Astrocyte (in vitro differentiated cells and primary cell): ENCODE data around the gene FADS2.

Experiments
- EZH2 ChIP-seq: IDR thresholded peaks from 2 replicates; pipeline ENCODE4 v1.6.1; 2012; ENCODE audit warnings: mild to moderate bottlenecking, low read length, inconsistent platforms; ENCODE audit not compliant: insufficient read depth
- TF ChIP-seq, protein P1 (sequence below): IDR thresholded peaks from 2 replicates; pipeline ENCODE4 v1.5.1; 2011; ENCODE audit warnings: low read depth, mild to moderate bottlenecking, inconsistent platforms, low read length, moderate library complexity; ENCODE audit not compliant: insufficient read depth

DNA sequence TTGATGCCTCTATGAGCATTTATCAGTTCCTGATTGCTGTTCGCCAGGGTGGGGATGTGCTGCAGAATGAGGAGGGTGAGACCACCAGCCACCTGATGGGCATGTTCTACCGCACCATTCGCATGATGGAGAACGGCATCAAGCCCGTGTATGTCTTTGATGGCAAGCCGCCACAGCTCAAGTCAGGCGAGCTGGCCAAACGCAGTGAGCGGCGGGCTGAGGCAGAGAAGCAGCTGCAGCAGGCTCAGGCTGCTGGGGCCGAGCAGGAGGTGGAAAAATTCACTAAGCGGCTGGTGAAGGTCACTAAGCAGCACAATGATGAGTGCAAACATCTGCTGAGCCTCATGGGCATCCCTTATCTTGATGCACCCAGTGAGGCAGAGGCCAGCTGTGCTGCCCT, 32.6 kb upstream of the FADS2 start:
- TF ChIP-seq, protein P1, sequence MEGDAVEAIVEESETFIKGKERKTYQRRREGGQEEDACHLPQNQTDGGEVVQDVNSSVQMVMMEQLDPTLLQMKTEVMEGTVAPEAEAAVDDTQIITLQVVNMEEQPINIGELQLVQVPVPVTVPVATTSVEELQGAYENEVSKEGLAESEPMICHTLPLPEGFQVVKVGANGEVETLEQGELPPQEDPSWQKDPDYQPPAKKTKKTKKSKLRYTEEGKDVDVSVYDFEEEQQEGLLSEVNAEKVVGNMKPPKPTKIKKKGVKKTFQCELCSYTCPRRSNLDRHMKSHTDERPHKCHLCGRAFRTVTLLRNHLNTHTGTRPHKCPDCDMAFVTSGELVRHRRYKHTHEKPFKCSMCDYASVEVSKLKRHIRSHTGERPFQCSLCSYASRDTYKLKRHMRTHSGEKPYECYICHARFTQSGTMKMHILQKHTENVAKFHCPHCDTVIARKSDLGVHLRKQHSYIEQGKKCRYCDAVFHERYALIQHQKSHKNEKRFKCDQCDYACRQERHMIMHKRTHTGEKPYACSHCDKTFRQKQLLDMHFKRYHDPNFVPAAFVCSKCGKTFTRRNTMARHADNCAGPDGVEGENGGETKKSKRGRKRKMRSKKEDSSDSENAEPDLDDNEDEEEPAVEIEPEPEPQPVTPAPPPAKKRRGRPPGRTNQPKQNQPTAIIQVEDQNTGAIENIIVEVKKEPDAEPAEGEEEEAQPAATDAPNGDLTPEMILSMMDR: no peak
- no peak for TF ChIP-seq EZH2
